HepG2 (cell line): ENCODE data around the gene LRRC42. TPM values are rescaled to one million over a fixed set of nuclear protein-coding genes. Genes with fewer than 3 reads are reported as not detected.

Experiments used
- ATF1 ChIP-seq: IDR thresholded peaks from 2 replicates; pipeline ENCODE4 v1.6.1; 2016; ENCODE audit warnings: mild to moderate bottlenecking, control low read depth
- CENPX ChIP-seq: sonication (generic); formaldehyde crosslinking; IDR thresholded peaks from 2 replicates; pipeline ENCODE4 v1.9.0; 2021; ENCODE audit warnings: mild to moderate bottlenecking, missing genetic modification reagents, moderate library complexity
- E2F1 ChIP-seq: sonication (generic); formaldehyde crosslinking; IDR thresholded peaks from 2 replicates; pipeline ENCODE4 v1.5.0; 2020; ENCODE audit warnings: missing genetic modification reagents
- FIP1L1 ChIP-seq: fragments of 200-400 bp; formaldehyde crosslinking; IDR thresholded peaks from 2 replicates; pipeline ENCODE4 v1.6.1; 2018; ENCODE audit warnings: low read depth, mild to moderate bottlenecking, low read length, moderate library complexity, borderline replicate concordance; ENCODE audit not compliant: insufficient read depth
- HOXA9 ChIP-seq: sonication (generic); formaldehyde crosslinking; IDR thresholded peaks from 2 replicates; pipeline ENCODE4 v1.8.1; 2022; ENCODE audit warnings: missing genetic modification reagents, mild to moderate bottlenecking, moderate library complexity, borderline replicate concordance
- MAFG ChIP-seq: sonication (generic); formaldehyde crosslinking; IDR thresholded peaks from 2 replicates; pipeline ENCODE4 v1.5.1; 2020; ENCODE audit warnings: mild to moderate bottlenecking, missing genetic modification reagents
- NCOR1 ChIP-seq: fragments of 200-600 bp; sonication (generic); IDR thresholded peaks from 2 replicates; pipeline ENCODE4 v1.7.0; 2017; ENCODE audit warnings: antibody characterized with exemption, low read length, borderline replicate concordance
- PRMT3 ChIP-seq: sonication (generic); formaldehyde crosslinking; IDR thresholded peaks from 2 replicates; pipeline ENCODE4 v1.8.1; 2022; ENCODE audit warnings: low read depth, mild to moderate bottlenecking, moderate library complexity, missing genetic modification reagents, borderline replicate concordance
- RXRA ChIP-seq: sonication (generic); formaldehyde crosslinking; IDR thresholded peaks from 2 replicates; pipeline ENCODE4 v1.5.1; 2020; ENCODE audit warnings: missing genetic modification reagents
- ZNF180 ChIP-seq: sonication (generic); formaldehyde crosslinking; IDR thresholded peaks from 2 replicates; pipeline ENCODE4 v1.4.0; 2020; ENCODE audit warnings: low read depth, missing genetic modification reagents, borderline replicate concordance
- ZNF333 ChIP-seq: sonication (generic); formaldehyde crosslinking; IDR thresholded peaks from 2 replicates; pipeline ENCODE4 v1.4.0; 2020; ENCODE audit warnings: mild to moderate bottlenecking, missing genetic modification reagents, borderline replicate concordance
- ZNF430 ChIP-seq: sonication (generic); formaldehyde crosslinking; IDR thresholded peaks from 2 replicates; pipeline ENCODE4 v1.9.0; 2021; ENCODE audit warnings: mild to moderate bottlenecking, missing genetic modification reagents
- ZNF674 ChIP-seq: sonication (generic); formaldehyde crosslinking; IDR thresholded peaks from 2 replicates; pipeline ENCODE4 v1.5.0; 2020; ENCODE audit warnings: low read depth, mild to moderate bottlenecking, missing genetic modification reagents
- ZNF768 ChIP-seq: sonication (generic); formaldehyde crosslinking; IDR thresholded peaks from 2 replicates; pipeline ENCODE4 v1.4.0; 2020; ENCODE audit warnings: missing genetic modification reagents
- ZNF800 ChIP-seq: sonication (generic); formaldehyde crosslinking; IDR thresholded peaks from 2 replicates; pipeline ENCODE4 v1.4.0; 2020; ENCODE audit warnings: missing genetic modification reagents
- ZNF879 ChIP-seq: sonication (generic); formaldehyde crosslinking; IDR thresholded peaks from 2 replicates; pipeline ENCODE4 v1.8.1; 2023; ENCODE audit warnings: missing genetic modification reagents
- polyA plus RNA-seq, 8 experiments: library from polyadenylated mRNA; depleted of rRNA in 3 of 8; stranded (reverse) in 7 of 8; unstranded in 1 of 8; fragments of >200 nt; fragmentation: Illumina TruSeq in 4 of 8; extraction: Trizol in 4 of 8; gene quantifications; 2 replicates each; pipeline versions ENCODE4 v1.2.1 to v1.2.3, GENCODE V29; 2011 to 2016; ENCODE audit warnings: low read depth in 4 of 8, missing spikeins in 1 of 8, mixed read lengths in 1 of 8; ENCODE audit not compliant: insufficient read depth in 1 of 8
- total RNA-seq, 5 experiments: library from RNA; depleted of rRNA; stranded (reverse); fragments of >200 nt; fragmentation: Illumina TruSeq; extraction: Trizol; gene quantifications; 2 replicates each; pipeline ENCODE4 v1.2.3, GENCODE V29; 2016; ENCODE audit warnings: low read depth in 1 of 5
- TF ChIP-seq, protein P1 (sequence below): sonication (generic); formaldehyde crosslinking; IDR thresholded peaks from 2 replicates; pipeline ENCODE4 v1.4.0; 2020; ENCODE audit warnings: low read depth, mild to moderate bottlenecking, missing genetic modification reagents
- TF ChIP-seq, protein P2 (sequence below): sonication (generic); formaldehyde crosslinking; IDR thresholded peaks from 2 replicates; pipeline ENCODE4 v1.4.0; 2020; ENCODE audit warnings: missing genetic modification reagents

Gene LRRC42
- total and polyA plus RNA-seq, 2 of the 13 experiments (the other 11 are each of a cell fraction or from before 2014, with no cell fraction given), result 30.6 to 43.6 TPM

GRCh38 chr1:54016343-54017282, 70.5 kb downstream of the LRRC42 start (continued):
- no peak for TF ChIP-seq ZNF180
- no peak for TF ChIP-seq MAFG (CRISPR knock-in tag)
- no peak for TF ChIP-seq ATF1 (CRISPR knock-in tag)
- TF ChIP-seq ZNF674 (CRISPR knock-in tag), result no peak
- TF ChIP-seq PRMT3 (CRISPR knock-in tag), result no peak
- TF ChIP-seq ZNF879 (CRISPR knock-in tag), result no peak
- TF ChIP-seq HOXA9 (CRISPR knock-in tag), result no peak
- TF ChIP-seq FIP1L1, result no peak
- TF ChIP-seq CENPX (CRISPR knock-in tag), result no peak
- TF ChIP-seq ZNF333 (CRISPR knock-in tag), result no peak
- TF ChIP-seq RXRA (CRISPR knock-in tag), result peak; percentile 98
- TF ChIP-seq E2F1 (CRISPR knock-in tag), result no peak
- no peak for TF ChIP-seq ZNF800 (CRISPR knock-in tag)
- TF ChIP-seq, protein P1, sequence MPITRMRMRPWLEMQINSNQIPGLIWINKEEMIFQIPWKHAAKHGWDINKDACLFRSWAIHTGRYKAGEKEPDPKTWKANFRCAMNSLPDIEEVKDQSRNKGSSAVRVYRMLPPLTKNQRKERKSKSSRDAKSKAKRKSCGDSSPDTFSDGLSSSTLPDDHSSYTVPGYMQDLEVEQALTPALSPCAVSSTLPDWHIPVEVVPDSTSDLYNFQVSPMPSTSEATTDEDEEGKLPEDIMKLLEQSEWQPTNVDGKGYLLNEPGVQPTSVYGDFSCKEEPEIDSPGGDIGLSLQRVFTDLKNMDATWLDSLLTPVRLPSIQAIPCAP (CRISPR knock-in tag), result no peak
- TF ChIP-seq ZNF430, result no peak
- TF ChIP-seq NCOR1, result peak; percentile 85
- TF ChIP-seq, protein P2, sequence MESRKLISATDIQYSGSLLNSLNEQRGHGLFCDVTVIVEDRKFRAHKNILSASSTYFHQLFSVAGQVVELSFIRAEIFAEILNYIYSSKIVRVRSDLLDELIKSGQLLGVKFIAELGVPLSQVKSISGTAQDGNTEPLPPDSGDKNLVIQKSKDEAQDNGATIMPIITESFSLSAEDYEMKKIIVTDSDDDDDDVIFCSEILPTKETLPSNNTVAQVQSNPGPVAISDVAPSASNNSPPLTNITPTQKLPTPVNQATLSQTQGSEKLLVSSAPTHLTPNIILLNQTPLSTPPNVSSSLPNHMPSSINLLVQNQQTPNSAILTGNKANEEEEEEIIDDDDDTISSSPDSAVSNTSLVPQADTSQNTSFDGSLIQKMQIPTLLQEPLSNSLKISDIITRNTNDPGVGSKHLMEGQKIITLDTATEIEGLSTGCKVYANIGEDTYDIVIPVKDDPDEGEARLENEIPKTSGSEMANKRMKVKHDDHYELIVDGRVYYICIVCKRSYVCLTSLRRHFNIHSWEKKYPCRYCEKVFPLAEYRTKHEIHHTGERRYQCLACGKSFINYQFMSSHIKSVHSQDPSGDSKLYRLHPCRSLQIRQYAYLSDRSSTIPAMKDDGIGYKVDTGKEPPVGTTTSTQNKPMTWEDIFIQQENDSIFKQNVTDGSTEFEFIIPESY, result no peak
- TF ChIP-seq ZNF768, result peak; percentile 96
